Subcutaneous adipose tissue (tissue), 4 donors: ENCODE data around the gene SRSF1. TPM values are rescaled to one million over a fixed set of nuclear protein-coding genes. Genes with fewer than 3 reads are reported as not detected.

Experiments
- total RNA-seq, 4 donors: library from RNA; depleted of rRNA; stranded (reverse); fragments of >200 nt; gene quantifications; one replicate each; pipeline ENCODE4 v1.1.0, GENCODE V29; 2016
- TF ChIP-seq, protein P1 (sequence below): fragments of 450-650 bp; IDR thresholded peaks from one replicate; pipeline ENCODE4 v1.5.1; 2016; ENCODE audit warnings: low read depth, mild to moderate bottlenecking, control low read depth, antibody characterized with exemption, moderate library complexity

Gene SRSF1
- total RNA-seq, 4 donors from 2014 or later = 115 to 271 (median 142) TPM

DNA sequence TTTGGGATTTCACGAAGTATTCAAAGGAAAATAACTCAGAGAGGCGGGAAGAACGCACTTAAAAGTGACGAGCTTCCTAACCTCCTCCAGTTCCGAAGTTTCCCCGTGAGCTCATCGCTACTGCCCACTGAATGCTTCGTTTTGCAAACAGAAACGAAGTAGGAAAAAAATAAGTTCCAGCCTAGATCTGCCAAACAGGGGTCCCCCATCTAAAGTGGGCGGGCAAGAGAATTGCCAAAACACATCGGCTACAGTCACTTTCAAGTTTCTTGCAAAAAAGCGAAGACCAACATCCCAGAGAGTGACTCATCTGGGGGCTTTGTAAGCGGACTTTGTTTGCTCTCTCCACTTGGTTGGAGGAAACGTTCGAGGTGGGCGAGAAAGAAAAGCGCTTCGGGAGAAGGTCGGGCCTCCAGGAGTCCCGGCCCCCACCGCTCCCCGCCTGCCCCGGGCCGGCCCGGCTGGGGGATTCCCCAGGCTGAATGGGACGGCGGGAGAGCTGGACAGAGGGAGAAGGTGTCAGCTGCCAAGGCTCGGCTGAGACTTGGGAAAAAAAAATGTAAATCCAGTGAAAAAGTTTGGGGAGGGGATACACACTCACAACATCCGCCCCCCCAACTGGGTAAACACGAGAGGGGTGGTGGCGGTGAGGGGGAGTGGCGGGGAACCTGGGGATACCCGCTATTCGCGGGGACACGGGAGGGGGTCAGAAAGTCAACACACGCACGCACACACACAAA lies 20.0 kb downstream of the SRSF1 start:
- TF ChIP-seq, protein P1, sequence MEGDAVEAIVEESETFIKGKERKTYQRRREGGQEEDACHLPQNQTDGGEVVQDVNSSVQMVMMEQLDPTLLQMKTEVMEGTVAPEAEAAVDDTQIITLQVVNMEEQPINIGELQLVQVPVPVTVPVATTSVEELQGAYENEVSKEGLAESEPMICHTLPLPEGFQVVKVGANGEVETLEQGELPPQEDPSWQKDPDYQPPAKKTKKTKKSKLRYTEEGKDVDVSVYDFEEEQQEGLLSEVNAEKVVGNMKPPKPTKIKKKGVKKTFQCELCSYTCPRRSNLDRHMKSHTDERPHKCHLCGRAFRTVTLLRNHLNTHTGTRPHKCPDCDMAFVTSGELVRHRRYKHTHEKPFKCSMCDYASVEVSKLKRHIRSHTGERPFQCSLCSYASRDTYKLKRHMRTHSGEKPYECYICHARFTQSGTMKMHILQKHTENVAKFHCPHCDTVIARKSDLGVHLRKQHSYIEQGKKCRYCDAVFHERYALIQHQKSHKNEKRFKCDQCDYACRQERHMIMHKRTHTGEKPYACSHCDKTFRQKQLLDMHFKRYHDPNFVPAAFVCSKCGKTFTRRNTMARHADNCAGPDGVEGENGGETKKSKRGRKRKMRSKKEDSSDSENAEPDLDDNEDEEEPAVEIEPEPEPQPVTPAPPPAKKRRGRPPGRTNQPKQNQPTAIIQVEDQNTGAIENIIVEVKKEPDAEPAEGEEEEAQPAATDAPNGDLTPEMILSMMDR = no peak

DNA sequence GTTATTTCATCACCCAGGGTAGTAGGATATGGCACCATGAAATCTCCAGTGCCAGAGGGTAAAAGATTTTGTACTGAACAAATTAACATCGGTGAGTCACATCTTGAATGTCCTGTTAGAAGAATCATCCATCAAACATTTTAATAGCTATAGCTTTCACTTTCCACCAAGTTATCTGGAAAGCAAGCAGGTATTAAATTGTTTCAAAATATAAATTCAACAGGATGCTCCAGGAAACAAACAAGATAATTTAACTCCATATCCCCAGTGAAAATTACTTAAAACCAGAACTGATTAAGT lies 21.4 kb downstream of the SRSF1 start:
- TF ChIP-seq, protein P1 = no peak

DNA sequence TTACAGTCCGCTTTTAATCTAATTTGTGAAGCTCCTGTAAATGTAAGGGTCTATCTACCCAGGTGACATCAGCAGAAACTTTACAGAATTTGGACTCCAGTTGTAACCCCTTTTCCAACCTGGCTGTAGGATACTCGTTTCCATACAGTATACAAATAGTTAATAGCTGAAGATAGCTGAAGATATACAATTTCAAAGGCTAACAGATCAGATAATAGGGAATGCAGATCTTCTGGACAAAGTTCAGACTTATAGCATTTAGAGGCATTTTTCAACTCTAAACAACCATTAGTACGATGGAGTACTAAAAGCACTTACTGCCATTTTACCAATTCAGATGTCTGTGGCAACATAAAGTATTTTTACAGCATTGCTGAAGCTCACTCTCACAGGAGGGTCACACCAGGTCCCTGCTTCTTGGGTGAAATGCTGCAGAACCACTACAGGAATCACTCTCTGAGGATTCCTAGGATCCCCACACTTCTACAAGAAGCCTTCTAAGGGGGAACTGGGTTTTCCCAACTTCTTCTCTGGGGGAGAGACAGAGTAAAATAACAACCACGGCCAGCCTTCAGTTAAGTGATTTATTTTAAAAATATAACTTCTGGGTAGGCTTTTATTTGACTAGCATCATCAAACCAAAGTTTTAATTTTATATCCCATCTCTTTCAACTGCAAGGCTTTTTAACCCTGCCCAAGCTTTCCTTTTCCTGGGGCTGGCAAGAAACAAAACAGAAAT lies 21.9 kb downstream of the SRSF1 start:
- TF ChIP-seq, protein P1 = no peak

DNA sequence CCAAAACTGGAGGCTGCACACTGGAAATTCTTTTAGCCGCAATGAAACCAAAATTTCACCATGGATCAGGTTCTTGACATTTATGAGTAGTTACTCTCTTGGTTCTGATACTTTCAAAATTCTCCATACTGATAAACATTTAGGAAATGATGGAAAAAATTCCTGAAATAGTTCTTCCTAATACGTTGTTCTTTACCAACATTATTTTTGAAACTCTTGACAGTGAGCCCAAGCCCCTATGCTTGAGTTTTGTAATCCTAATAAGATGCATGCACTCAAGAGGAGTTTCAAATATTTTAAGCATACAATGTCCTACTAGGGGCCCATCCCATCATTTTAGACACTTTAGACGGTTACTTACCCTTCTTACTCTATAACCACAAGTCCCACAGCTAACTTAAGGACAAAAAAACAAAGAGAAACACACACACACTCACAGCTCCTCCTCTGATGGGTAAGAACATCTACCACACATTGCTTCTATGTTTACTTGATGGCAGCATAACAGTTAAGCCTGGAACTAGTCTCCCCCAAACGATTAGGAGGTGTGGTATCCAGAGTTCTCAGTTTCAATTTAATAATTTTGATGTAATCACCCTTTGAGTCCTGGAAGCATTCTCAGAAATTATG lies 22.7 kb downstream of the SRSF1 start:
- TF ChIP-seq, protein P1 = no peak

DNA sequence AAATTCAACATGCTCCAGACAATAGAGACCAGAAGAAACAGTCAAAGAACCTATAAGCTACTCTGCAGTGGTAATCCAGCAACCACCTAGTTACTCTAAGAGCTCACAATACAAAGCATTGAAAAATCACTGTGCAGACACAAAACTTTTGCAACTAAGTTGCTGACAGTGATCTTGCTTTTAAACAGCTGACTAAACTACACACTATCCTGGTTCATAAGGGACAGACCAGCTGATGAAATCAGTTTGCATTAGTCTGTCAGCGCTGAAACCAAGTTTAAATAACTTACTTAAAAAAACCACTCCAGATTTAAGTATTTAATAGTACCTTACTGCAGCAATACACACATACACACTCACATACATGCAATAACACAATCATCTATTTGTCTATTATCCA lies 23.6 kb downstream of the SRSF1 start:
- TF ChIP-seq, protein P1 = no peak

DNA sequence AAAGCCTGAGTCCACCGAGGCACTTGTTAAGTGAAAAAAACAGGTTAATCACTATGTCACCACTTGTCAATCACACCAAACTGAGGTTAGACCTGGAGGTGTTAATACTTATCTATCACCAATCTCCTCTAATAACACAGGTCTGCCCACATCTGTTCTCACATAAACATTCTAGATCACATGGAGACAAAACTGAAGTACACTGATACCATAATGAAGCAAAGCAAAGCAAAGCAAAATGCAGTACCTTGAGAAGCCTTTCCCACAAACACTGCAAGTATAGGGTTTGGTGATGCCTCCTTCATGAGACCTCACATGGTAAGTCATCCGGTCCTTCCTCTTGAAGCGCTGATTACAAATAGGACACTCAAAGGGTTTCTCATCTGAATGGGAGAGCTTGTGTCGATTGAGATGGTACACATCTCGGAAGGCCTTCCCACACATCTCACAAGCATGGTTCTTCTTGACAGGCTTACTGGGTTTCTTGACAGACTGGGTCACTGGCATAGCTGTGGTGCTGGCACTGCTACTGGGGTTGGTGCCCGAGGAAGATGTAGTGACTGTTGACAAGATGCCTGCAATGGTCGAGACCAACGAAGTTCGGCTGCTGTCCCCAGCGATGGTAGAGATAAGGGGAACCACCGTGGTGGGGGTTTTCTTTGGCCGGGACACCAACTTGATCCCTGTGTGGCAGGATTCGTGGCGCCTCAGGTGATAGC lies 24.4 kb downstream of the SRSF1 start:
- TF ChIP-seq, protein P1 = no peak

DNA sequence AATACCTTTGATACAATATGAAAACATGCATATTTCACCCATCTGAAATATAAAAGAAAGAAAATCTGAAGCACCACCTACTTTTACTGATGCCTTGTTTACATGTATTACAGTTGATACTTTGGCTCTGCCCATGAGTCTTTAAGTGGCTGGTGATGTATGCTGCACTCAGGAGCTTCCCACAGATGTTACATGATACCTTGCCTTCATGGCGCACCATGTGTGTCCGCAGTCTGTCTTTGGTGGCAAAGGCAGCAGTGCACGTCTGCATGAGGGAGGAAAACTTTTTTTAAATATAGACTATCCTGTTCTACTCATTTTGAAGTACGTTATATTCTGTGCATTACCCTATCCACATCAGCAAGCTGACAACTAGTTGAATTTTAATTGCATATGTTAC lies 26.5 kb downstream of the SRSF1 start:
- TF ChIP-seq, protein P1 = no peak
